Limb (tissue), 2 donors: ENCODE data around the gene CFH.
"Not testable (repeated sequence)": the region's sequence is repeated elsewhere in the genome, so short reads cannot be mapped to it uniquely, and the experiment has no call there.

Experiments
- DNase-seq, 2 donors: peaks; one replicate each; pipeline ENCODE4 v3.0.0-alpha.2; 2016; ENCODE audit errors: extremely low spot score in 2 of 2

CFH gene

GRCh38 chr1:196667131-196667530, 15.3 kb downstream of the CFH start:
- no peak for DNase-seq

- DNase-seq: no peak
Measured at GRCh38 chr1:196669051-196669450, 17.2 kb downstream of the CFH start.

- no peak for DNase-seq
Measured at GRCh38 chr1:196669693-196670092, 17.9 kb downstream of the CFH start.

- DNase-seq: no peak
Measured at GRCh38 chr1:196674908-196675307, 23.1 kb downstream of the CFH start.

GRCh38 chr1:196677781-196678509, 26.1 kb downstream of the CFH start:
- DNase-seq: no peak

- no peak for DNase-seq
Measured at GRCh38 chr1:196678510-196678884, 26.7 kb downstream of the CFH start.

GRCh38 chr1:196680107-196680506, 28.3 kb downstream of the CFH start:
- no peak for DNase-seq

- no peak for DNase-seq
Measured at GRCh38 chr1:196684476-196684875, 32.6 kb downstream of the CFH start.

- DNase-seq: no peak
Measured at GRCh38 chr1:196685506-196685905, 33.7 kb downstream of the CFH start.

GRCh38 chr1:196689001-196689400, 37.2 kb downstream of the CFH start:
- no peak for DNase-seq

GRCh38 chr1:196690582-196690981, 38.7 kb downstream of the CFH start:
- DNase-seq: no peak

- no peak for DNase-seq
Measured at GRCh38 chr1:196698993-196699392, 47.1 kb downstream of the CFH start.

GRCh38 chr1:196701144-196701543, 49.3 kb downstream of the CFH start:
- DNase-seq: no peak

GRCh38 chr1:196709892-196710291, 58.0 kb downstream of the CFH start:
- not testable (repeated sequence) for DNase-seq

GRCh38 chr1:196717868-196718267, 66.0 kb downstream of the CFH start:
- DNase-seq: no peak

- DNase-seq: peak in 1 of 2 donors; percentile 41
Measured at GRCh38 chr1:196723325-196724185, 71.7 kb downstream of the CFH start.

- no peak for DNase-seq
Measured at GRCh38 chr1:196732526-196732925, 80.7 kb downstream of the CFH start.

- DNase-seq: no peak
Measured at GRCh38 chr1:196733091-196733970, 81.5 kb downstream of the CFH start.

GRCh38 chr1:196734006-196734405, 82.2 kb downstream of the CFH start:
- no peak for DNase-seq

- DNase-seq: no peak
Measured at GRCh38 chr1:196734460-196734859, 82.6 kb downstream of the CFH start.

GRCh38 chr1:196738730-196739129, 86.9 kb downstream of the CFH start:
- no peak for DNase-seq

GRCh38 chr1:196743244-196743643, 91.4 kb downstream of the CFH start:
- DNase-seq: peak in 1 of 2 donors; percentile 5
